Measurements from ENCODE around the gene IFNK. TPM values are rescaled to one million over a fixed set of nuclear protein-coding genes. Genes with fewer than 3 reads are reported as not detected.

The IFNK gene
- total RNA-seq, 1 donor from 2014 or later, result not detected

GRCh38 chr9:27519466-27520465, 4.3 kb upstream of the IFNK start:
- no peaks in the 10 kb centered on the region for H3K36me3 Mint-ChIP-seq (ENCODE audit: unreplicated experiment)
- no peaks in the 10 kb centered on the region for H3K4me1 Mint-ChIP-seq (ENCODE audit: low read depth, unreplicated experiment)
- H3K27me3 Mint-ChIP-seq (ENCODE audit: unreplicated experiment), result no peaks in the 10 kb centered on the region
- DNase-seq, result no peak
- no peak overlapping the region for H3K27ac Mint-ChIP-seq (ENCODE audit: unreplicated experiment)
- no peaks in the 10 kb centered on the region for H3K9me3 Mint-ChIP-seq (ENCODE audit: unreplicated experiment)
- no peak overlapping the region for H3K4me3 Mint-ChIP-seq (ENCODE audit: unreplicated experiment)
- no peak for TF ChIP-seq CTCF (IDR thresholded peaks at IDR 0.05; ENCODE audit: partially characterized antibody, unreplicated experiment)

GRCh38 chr9:27520986-27521385, 3.1 kb upstream of the IFNK start:
- no peak for TF ChIP-seq CTCF (IDR thresholded peaks at IDR 0.05; ENCODE audit: partially characterized antibody, unreplicated experiment)
- Mint-ChIP-seq H3K4me1 (ENCODE audit: low read depth, unreplicated experiment) (no peaks in the 10 kb centered on the region), H3K27ac (ENCODE audit: unreplicated experiment) (no peak overlapping the region), H3K36me3 (ENCODE audit: unreplicated experiment) (no peaks in the 10 kb centered on the region), H3K27me3 (ENCODE audit: unreplicated experiment) (no peaks in the 10 kb centered on the region), H3K4me3 (ENCODE audit: unreplicated experiment) (no peak overlapping the region), H3K9me3 (ENCODE audit: unreplicated experiment) (no peaks in the 10 kb centered on the region)
- DNase-seq, result no peak

GRCh38 chr9:27523141-27523540, 949 bp upstream of the IFNK start:
- no peak for DNase-seq
- Mint-ChIP-seq H3K27ac (ENCODE audit: unreplicated experiment) (no peak overlapping the region), H3K4me1 (ENCODE audit: low read depth, unreplicated experiment) (no peaks in the 10 kb centered on the region), H3K36me3 (ENCODE audit: unreplicated experiment) (no peaks in the 10 kb centered on the region), H3K4me3 (ENCODE audit: unreplicated experiment) (no peak overlapping the region), H3K9me3 (ENCODE audit: unreplicated experiment) (no peaks in the 10 kb centered on the region), H3K27me3 (ENCODE audit: unreplicated experiment) (peaks cover 3% of the 10 kb centered on the region)
- TF ChIP-seq CTCF (IDR thresholded peaks at IDR 0.05; ENCODE audit: partially characterized antibody, unreplicated experiment), result no peak

GRCh38 chr9:27527702-27528075, 3.6 kb downstream of the IFNK start:
- Mint-ChIP-seq H3K27ac (ENCODE audit: unreplicated experiment) (no peak overlapping the region), H3K4me3 (ENCODE audit: unreplicated experiment) (peak overlapping the region; percentile 82), H3K4me1 (ENCODE audit: low read depth, unreplicated experiment) (peaks cover 8% of the 10 kb centered on the region), H3K9me3 (ENCODE audit: unreplicated experiment) (no peaks in the 10 kb centered on the region), H3K27me3 (ENCODE audit: unreplicated experiment) (peaks cover 3% of the 10 kb centered on the region), H3K36me3 (ENCODE audit: unreplicated experiment) (no peaks in the 10 kb centered on the region)
- no peak for TF ChIP-seq CTCF (IDR thresholded peaks at IDR 0.05; ENCODE audit: partially characterized antibody, unreplicated experiment)
- DNase-seq, result no peak
